Erythroblast (primary cell): ENCODE measurements around the gene UQCRQ.

Experiments
- GATA1 ChIP-seq: IDR thresholded peaks from 2 replicates; pipeline ENCODE4 v1.6.1; 2011; ENCODE audit warnings: low read depth, mild to moderate bottlenecking, control low read depth, low read length, moderate library complexity
- POLR2A ChIP-seq: IDR thresholded peaks from 2 replicates; pipeline ENCODE4 v1.6.1; 2011; ENCODE audit warnings: mild to moderate bottlenecking, low read length

- TF ChIP-seq POLR2A (no peak), GATA1 (no peak)
Measured at GRCh38 chr5:132853323-132853722, 13.1 kb upstream of the UQCRQ start.
